ENCODE measurements around the gene DCLK1.
"Not testable (repeated sequence)": the region's sequence is repeated elsewhere in the genome, so short reads cannot be mapped to it uniquely, and the experiment has no call there.

The DCLK1 gene

GRCh38 chr13:35984776-35985453 is 146.3 kb downstream of the DCLK1 start:
- no peak for DNase-seq (ENCODE audit: low read depth, low spot score)

- DNase-seq (ENCODE audit: low read depth, low spot score) = no peak
Measured at GRCh38 chr13:35984287-35984686, 146.9 kb downstream of the DCLK1 start.

- DNase-seq (ENCODE audit: low read depth, low spot score) = not testable (repeated sequence)
Measured at GRCh38 chr13:35983703-35984102, 147.5 kb downstream of the DCLK1 start.

GRCh38 chr13:35983206-35983605 is 148.0 kb downstream of the DCLK1 start:
- DNase-seq (ENCODE audit: low read depth, low spot score) = no peak

- peak; percentile 34 for DNase-seq (ENCODE audit: low read depth, low spot score)
Measured at GRCh38 chr13:35979361-35979951, 151.7 kb downstream of the DCLK1 start.

- peak; percentile 31 for DNase-seq (ENCODE audit: low read depth, low spot score)
Measured at GRCh38 chr13:35978607-35979316, 152.4 kb downstream of the DCLK1 start.

GRCh38 chr13:35977060-35977459 is 154.1 kb downstream of the DCLK1 start:
- no peak for DNase-seq (ENCODE audit: low read depth, low spot score)

GRCh38 chr13:35976126-35976525 is 155.1 kb downstream of the DCLK1 start:
- DNase-seq (ENCODE audit: low read depth, low spot score) = no peak

- DNase-seq (ENCODE audit: low read depth, low spot score) = not testable (repeated sequence)
Measured at GRCh38 chr13:35966951-35967350, 164.2 kb downstream of the DCLK1 start.

GRCh38 chr13:35966024-35966423 is 165.2 kb downstream of the DCLK1 start:
- no peak for DNase-seq (ENCODE audit: low read depth, low spot score)

- no peak for DNase-seq (ENCODE audit: low read depth, low spot score)
Measured at GRCh38 chr13:35965226-35965927, 165.8 kb downstream of the DCLK1 start.

GRCh38 chr13:35964863-35965180 is 166.4 kb downstream of the DCLK1 start:
- DNase-seq (ENCODE audit: low read depth, low spot score) = no peak

- no peak for DNase-seq (ENCODE audit: low read depth, low spot score)
Measured at GRCh38 chr13:35964011-35964862, 166.9 kb downstream of the DCLK1 start.

- DNase-seq (ENCODE audit: low read depth, low spot score) = no peak
Measured at GRCh38 chr13:35961461-35962220, 169.5 kb downstream of the DCLK1 start.

- DNase-seq (ENCODE audit: low read depth, low spot score) = no peak
Measured at GRCh38 chr13:35961002-35961401, 170.2 kb downstream of the DCLK1 start.

GRCh38 chr13:35957996-35958395 is 173.2 kb downstream of the DCLK1 start:
- no peak for DNase-seq (ENCODE audit: low read depth, low spot score)

GRCh38 chr13:35957241-35957731 is 173.9 kb downstream of the DCLK1 start:
- no peak for DNase-seq (ENCODE audit: low read depth, low spot score)

GRCh38 chr13:35956074-35956473 is 175.1 kb downstream of the DCLK1 start:
- DNase-seq (ENCODE audit: low read depth, low spot score) = no peak

GRCh38 chr13:35954207-35954560 is 177.0 kb downstream of the DCLK1 start:
- no peak for DNase-seq (ENCODE audit: low read depth, low spot score)

GRCh38 chr13:35953537-35954206 is 177.5 kb downstream of the DCLK1 start:
- peak; percentile 50 for DNase-seq (ENCODE audit: low read depth, low spot score)

All from brain pericyte (primary cell).